8988T (cell line): ENCODE data around the gene PATL1.
A peak's percentile ranks its signal among the peaks of the same experiment; 100 is the strongest.
"Not testable (repeated sequence)": the region's sequence is repeated elsewhere in the genome, so short reads cannot be mapped to it uniquely, and the experiment has no call there.

Source experiments
- DNase-seq: peaks from one replicate; pipeline ENCODE4 v3.0.0; 2011

The PATL1 gene, protein sequence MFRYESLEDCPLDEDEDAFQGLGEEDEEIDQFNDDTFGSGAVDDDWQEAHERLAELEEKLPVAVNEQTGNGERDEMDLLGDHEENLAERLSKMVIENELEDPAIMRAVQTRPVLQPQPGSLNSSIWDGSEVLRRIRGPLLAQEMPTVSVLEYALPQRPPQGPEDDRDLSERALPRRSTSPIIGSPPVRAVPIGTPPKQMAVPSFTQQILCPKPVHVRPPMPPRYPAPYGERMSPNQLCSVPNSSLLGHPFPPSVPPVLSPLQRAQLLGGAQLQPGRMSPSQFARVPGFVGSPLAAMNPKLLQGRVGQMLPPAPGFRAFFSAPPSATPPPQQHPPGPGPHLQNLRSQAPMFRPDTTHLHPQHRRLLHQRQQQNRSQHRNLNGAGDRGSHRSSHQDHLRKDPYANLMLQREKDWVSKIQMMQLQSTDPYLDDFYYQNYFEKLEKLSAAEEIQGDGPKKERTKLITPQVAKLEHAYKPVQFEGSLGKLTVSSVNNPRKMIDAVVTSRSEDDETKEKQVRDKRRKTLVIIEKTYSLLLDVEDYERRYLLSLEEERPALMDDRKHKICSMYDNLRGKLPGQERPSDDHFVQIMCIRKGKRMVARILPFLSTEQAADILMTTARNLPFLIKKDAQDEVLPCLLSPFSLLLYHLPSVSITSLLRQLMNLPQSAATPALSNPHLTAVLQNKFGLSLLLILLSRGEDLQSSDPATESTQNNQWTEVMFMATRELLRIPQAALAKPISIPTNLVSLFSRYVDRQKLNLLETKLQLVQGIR

DNA sequence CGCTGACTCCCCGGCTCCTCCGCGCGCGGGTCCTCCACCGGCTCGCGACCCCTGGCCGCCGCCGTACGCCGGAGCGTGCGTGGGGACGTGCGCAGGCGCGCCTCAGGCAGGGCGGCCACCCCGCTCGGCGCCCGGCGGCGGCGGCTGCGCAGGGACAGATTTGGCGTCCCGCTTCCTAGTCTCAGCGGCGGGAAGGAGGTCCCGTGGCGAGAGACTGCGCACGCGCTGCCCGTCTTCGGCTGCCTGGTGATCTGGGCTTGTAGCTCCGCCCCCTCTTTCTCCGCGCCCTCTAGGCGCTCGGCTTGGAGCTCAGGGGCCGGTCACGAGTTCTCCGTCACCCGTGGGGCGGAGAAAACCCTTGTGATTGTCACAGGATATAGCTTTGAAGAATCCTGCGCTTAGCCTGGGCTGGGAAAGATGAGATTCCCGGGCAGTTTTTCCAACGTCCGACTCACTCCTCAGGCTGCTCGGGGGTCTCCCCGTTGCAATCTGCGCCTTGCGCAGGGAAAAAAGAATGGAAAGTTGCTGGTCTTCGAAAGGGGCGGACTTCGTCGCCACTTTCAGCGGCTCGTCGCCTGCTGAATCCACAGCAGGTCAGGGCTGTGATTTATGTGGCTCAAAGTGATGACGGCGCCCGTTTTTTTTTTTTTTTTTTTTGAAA lies at the start of gene PATL1:
Gene PATL1 (minus strand): TSS at position 88 of the 661 bp plus-strand sequence. CDS start 142 bp downstream, outside the sequence.
- DNase-seq: peak; percentile 94

DNA sequence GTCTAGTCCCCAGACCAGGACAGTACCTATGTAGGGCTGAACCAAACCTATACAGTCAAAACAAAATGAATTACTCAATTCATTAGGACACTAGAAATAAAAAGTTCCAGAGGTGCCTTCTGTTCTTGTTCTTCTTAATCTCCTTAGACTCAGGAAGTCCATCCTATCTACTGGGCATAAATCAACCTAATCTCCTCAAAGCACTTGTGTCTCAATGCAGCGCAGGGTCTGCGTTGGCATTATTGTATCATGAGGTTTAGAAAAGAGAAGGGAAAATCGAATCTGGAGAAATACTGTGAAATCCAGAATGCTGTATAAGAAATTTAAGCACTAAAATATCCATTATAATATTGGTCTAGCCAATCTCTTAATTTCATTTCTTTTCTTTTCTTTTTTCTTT lies 47.2 kb upstream of the PATL1 start:
- DNase-seq: no peak

DNA sequence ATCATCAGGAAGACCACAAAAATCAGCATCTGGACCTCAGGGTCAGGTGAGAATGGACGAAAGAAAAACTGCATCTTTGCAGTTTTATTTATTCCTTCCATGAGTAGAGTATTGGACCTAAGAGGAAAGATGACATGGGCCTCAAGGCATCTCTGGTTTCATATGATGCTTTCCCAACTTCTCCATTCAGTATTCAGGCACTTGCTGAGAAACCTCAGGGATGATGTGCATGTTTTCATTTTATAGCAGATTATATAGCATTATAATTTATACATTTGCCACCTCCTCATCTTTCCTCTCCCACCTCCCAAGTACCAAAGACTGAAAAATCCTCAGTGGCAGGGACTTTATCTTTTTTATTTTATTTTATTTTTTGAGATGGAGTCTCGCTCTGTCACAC lies 44.9 kb upstream of the PATL1 start, which contains the start of gene OR10V1:
Gene OR10V1 (minus strand): TSS at position 101 of the 400 bp plus-strand sequence. CDS start 0 bp downstream, at position 101.
- DNase-seq: no peak

DNA sequence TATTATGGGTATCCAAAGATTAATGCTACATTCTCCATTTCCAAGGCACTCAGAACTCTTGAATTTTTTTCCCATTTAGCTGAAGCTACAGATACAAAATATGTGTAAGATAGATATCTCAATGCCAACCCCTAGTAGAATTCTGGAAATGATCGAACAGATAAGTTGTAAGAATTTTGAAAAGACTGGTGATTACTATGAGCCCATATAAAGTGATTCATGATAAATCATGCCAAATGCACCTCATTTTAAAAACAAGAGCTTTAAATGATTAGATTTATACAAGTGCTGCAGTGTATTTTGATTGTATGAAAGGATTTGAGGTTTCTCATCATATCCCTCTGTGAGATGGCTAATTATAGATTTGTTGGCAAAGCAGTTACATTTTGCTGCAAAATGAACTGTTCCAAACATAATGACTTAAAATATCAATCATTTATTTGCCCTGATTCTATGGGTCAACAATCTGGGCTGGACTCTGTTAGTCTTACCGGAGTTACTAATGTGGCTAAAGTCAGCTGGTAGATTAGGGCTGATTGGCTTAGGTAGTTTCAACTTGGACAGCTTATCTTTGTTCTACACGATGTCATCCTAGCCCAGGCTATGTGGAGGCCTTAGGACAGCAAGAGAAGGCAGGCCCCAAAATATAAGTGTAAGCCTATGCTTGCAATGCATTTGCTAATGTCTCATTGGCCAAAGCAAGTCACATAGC lies 41.5 kb upstream of the PATL1 start:
- DNase-seq: no peak

DNA sequence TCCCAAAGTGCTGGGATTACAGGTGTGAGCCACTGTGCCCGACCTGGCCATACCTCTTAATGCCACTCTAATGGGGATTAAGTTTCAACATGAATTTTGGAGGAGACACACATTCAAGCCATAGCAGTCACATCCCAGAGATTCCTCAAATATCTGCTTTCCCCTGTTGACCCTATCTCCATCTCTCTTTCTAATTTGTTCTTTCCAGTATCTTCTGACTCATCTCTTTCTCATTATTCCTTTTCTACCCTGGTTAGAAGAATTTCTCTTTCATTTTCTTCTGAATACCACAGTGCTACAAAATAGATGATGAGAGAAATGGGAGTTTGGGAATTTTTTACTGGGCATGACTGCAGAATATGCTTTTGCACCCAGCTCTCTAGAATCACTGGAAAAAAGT lies 39.7 kb upstream of the PATL1 start:
- no peak for DNase-seq

DNA sequence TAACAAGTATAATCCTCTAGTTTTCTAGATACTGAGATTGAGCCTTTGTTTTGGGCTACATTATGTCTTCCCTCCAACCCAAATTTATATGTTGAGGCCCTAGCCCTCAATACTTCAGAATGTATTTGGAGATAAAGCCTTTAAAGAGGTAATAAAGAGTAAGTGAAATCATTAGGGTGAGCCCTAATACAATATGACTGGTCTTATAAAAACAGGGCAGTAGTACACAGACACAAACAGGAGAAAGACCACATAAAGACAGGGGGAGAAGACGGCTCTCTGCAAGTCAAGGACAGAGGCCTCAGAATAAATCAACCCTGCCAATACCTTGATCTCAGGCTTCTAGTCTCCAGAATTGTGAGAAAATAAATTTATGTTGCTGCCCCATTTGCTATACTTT lies 38.5 kb upstream of the PATL1 start:
- DNase-seq: no peak

DNA sequence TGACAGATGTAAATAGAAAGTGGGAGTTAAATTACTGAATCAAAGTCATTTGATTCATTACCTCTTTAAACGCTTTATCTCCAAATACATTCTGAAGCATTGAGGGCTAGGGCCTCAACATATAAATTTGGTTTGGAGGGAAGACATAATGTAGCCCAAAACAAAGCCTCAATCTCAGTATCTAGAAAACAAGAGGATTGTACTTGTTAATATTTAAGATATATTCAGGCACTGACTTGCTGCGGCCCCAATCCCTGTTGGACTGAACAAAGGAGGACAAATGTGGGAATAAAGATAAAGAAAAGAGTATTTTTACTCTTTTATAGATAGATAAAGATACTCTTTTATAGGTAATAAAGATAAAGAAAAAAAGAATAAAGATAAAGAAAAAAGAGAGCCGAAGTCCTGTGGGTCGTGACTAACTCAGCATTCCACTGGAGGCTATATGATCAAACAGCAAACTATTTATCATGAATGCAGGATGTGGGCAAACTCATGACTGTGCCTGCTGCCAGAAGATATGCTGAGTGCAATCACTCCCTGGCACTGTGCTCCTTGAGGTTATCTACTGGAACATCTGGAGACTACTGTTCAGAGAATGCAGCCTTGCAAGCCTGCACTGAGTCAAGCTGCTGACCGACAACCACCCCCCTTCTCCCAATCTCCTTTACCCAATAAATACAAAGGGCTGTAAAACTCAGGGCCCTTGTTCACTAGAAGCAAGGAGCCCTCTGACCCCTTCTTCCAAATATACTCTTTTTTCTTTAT lies 37.9 kb upstream of the PATL1 start:
- peak; percentile 26 for DNase-seq

DNA sequence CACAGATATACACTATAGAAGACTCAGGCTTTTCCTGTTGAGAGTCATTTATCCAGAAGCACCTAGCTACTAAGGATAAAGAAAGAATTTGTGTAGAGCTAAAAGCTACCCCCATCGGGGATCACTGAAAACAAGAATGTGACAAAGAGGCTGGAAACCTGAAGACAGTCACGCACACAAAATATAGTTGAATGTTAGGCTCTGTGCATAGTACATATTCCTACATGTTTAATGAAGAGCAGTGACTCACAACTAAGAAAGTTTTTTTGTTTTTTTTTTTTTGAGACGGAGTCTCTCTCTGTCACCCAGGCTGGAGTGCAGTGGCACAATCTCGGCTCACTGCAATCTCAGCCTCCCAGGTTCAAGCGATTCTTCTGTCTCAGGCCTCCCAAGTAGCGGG lies 36.5 kb upstream of the PATL1 start:
- DNase-seq: no peak

DNA sequence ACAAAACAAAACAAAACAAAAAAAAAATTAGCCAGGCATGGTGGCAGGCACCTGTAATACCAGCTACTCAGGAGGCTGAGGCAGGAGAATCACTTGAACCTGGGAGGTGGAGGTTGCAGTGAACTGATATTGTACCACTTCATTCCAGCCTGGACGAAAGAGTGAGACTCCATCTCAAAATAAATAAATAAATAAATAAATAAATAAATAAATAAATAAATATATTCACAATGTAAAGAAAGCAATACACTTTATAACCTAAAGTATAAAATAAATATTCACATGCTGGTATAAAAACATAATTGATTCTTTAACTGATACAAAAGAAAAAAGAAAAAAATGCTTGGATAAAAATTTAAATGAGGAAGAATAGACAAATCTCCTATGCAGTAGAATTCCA lies 34.7 kb upstream of the PATL1 start:
- not testable (repeated sequence) for DNase-seq

DNA sequence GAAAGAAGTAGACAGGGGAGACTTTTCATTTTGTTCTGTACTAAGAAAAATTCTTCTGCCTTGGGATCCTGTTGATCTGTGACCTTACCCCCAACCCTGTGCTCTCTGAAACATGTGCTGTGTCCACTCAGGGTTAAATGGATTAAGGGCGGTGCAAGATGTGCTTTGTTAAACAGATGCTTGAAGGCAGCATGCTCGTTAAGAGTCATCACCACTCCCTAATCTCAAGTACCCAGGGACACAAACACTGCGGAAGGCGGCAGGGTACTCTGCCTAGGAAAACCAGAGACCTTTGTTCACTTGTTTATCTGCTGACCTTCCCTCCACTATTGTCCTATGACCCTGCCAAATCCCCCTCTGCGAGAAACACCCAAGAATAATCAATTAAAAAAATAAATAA lies 31.3 kb upstream of the PATL1 start:
- not testable (repeated sequence) for DNase-seq

DNA sequence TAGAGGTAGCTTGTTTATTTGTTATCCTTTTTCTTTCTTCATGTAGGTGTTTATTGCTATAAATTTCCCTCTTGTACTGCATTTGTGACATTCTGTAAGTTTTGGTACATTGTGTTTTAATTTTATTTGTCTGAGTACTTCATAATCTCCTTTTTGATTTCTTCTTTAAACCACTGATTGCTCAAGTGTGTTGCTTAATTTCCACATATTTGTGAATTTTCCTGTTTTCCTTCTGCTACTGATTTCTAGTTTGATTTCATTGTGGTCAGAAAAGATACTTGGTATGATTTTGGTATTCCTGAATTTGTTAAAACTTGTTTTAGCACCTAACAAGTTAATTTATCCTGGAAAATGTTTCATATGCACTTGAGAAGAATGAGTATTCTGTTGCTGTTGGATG lies 29.7 kb upstream of the PATL1 start:
- DNase-seq: no peak

DNA sequence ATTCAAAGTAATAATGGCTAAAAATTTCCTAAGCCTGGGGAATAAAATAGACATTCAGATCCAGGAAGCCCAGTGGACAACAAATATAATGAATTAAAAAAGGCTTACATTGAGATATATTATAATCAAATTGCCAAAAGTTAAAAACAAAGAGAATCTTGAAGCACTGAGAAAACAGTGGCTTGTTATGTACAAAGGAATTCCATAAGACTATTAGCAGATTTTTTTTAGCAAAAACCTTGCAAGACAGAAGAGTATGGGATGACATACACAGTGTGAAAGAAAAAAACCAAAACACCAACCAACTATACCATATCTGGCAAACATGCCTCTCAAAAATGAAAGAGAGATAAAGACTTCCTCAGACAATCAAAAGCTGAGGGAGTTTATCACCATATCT lies 24.1 kb upstream of the PATL1 start:
- no peak for DNase-seq

DNA sequence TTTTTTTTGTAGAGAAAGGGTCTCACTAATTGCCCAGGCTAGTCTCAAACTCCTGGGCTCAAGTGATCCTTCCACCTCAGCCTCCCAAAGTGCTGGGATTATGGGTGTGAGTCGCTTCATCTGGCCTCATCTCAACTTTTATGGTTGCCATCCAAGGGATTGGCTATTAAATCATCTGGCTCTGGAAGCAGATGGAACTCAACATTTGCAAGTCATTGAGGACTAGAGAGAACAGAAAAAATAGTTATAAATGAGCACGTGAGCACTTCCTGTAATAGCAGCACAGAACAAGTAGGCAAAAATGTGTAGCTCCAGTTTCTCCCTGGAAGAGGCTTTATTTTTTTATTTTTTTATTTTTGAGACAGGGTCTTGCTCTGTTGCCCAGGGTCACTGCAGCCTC lies 22.3 kb upstream of the PATL1 start:
- no peak for DNase-seq

DNA sequence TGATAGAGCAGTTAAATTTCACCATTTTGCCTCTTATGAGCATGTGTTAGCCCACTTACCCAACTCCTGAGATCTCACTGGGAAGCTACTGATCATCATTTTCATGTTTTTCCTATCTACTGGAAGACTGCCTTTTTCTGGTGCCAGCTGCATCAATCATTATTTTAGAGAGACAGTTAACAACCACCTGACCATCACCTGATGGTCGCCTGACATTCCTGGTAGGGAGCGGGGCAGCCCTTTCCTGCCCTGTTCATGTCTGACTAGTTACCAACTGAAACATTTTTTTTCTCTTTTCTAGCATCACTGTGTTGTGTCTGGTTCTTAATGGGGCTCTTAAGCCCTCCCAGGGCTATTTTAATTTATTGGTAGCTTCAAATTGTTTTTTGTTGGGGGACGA lies 20.2 kb upstream of the PATL1 start:
- no peak for DNase-seq

DNA sequence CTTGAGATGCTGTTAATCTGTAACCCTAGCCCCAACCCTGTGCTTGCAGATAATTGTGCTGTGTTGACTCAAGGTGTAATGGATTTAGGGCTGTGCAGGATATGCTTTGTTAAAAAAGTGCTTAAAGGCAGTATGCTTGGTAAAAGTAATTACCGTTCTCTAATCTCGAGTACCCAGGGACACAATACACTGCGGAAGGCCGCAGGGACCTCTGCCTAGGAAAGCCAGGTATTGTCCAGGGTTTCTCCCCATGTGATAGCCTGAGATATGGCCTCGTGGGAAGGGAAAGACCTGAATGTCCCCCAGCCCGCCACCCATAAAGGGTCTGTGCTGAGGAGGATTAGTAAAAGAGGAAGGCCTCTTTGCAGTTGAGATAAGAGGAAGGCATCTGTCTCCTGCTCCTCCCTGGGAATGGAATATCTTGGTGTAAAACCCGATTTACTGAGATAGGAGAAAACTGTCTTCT lies 12.5 kb upstream of the PATL1 start:
- not testable (repeated sequence) for DNase-seq

DNA sequence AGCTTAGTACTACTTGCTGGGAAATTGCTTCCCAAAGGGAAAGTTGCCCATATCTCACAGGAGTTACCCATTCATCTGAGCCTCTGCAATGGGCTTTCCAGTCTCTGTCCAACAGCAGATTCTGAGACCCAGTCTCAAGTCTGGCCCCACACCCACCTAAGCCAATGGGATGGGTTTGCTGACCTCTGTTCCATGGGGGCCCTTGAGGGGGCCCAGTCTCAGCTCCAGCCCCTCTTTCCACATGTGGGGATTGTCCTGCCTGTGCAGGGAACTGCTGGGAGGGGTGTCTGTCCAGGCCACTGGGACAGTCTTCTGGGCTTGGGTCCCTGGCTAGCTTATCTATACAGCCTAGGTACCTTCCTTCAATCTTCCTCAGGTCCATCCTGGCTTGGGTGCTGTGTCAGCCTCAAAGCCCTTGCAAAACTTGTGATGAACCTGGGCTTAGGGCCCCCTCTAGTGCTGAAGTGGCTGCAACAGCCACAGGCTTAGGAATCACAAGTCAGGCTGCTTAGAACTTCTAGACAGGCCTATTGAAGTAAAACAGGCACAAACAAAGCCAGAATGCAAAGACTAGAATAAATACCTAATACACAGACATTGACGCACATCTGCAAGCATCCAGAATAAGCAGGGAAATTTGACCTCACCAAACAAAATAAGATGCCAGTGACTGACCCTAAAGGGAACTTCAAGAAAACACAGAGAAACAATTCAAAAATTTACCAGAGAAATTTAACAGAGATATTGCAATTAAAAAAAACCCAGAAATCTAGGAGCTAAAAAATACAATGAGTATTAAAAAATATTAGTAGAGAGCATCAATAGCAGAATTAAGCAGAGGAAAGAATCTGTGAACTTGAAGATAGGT lies 11.7 kb upstream of the PATL1 start:
- peak; percentile 66 for DNase-seq

DNA sequence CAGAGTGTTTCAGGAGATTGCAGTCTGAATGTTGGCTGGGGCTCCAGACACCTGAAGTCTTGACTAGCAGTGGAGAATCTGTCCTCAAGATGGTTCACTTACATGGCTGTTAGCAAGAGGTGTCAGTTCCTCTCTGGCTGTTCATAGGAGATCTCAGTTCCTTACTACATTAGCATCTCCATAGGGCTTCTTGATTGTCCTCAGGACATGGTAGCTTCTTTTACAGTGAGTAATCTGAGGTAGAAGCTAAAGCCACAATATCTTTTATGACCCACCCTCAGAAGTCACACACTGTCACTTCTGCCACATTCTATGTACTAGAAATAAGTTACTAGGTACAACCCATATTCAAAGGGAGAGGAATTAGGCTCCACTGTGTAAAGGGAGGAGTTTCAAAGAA lies 10.5 kb upstream of the PATL1 start:
- DNase-seq: no peak

DNA sequence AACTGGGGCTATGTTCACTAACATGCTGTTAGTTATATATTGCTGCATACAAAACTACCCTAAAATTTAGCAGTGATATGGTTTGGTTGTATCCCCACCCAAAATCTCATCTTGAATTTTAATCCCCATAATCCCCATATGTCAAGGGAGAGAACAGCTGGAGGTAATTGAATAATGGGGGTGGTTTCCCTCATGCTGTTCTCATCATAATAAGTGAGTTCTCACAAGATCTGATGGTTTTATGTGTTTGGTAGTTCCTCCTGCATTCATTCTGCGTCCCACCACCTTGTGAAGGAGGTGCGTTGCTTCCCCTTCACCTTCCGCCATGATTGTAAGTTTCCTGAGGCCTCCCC lies 10.0 kb upstream of the PATL1 start:
- DNase-seq: no peak

DNA sequence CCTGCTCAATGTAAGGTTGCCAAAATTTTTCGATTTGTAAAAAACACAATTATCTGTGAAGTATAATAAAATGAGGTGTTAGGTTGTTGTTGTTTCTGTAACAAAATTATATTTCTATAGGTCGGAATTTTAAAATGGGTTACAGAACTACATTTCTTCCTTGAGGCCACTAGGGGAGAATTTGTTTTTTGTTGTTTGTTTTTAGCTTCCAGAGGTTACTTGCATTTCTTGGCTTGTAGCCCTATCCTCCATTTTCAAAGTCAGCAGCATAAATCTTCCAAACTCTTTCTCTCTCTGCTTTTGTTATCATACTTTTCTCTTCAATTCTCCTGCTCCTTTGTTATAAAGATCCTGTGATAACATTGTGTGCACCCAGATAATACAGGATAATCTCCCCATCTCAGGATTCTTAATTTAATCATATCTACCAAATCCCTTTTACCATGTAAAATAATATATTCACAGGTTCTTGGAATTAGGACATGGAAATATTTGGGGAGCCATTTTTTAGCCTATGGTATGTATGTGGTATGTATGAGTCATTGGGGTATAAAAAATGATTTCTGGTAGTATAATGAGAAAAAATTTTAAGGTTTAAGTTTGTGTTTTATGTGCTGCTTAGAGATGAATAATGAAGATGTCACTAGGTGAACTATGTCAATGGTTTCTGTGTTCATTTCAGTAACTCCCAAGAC lies 9.4 kb upstream of the PATL1 start:
- DNase-seq: no peak

DNA sequence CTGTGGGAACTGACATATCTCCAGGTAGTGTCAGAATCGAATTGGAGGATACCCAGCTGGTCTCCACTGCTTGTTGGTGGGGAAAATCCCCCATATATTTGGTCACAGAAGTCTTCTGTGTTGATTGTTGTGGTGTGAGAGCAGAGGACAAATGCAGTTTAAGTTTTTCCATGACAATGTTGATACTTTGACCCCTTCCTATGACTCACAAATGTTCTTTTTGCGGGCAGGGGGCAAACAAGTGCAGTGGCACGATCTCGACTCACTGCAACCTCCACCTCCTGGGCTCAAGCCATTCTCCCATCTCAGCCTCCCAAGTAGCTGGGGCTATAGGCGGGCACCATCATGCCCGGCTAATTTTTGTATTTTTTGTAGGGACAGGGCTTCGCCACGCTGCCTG lies 7.4 kb upstream of the PATL1 start:
- no peak for DNase-seq

DNA sequence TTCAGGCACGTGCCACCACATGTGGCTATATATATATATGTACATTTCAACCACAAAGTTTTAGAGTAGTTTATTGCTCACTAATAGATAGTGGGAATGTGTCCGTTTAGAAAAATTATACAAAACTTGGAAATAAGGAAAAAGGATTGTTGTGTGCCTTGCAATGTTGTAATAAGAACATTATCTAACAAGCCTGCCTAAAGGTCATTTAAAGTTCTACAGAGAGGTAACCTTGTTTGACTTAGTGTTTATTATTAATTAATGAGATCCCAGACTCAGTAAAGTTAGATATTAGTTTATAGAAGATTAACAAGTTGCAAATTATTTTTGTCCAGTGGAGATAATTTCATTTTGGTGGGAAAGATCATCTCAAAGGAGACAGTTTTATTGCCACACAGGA lies 5.5 kb upstream of the PATL1 start:
- DNase-seq: no peak
